HG03159 (cell line): ENCODE measurements around the gene CEP290.
"Not testable (repeated sequence)": the region's sequence is repeated elsewhere in the genome, so short reads cannot be mapped to it uniquely, and the experiment has no call there.

ENCODE experiments used
- ATAC-seq: cut with Tn5 transposase; IDR thresholded peaks from one replicate; pipeline ENCODE4 v1.9.1; 2021; ENCODE audit warnings: mild to moderate bottlenecking, moderate library complexity; ENCODE audit not compliant: unreplicated experiment

Gene CEP290

DNA sequence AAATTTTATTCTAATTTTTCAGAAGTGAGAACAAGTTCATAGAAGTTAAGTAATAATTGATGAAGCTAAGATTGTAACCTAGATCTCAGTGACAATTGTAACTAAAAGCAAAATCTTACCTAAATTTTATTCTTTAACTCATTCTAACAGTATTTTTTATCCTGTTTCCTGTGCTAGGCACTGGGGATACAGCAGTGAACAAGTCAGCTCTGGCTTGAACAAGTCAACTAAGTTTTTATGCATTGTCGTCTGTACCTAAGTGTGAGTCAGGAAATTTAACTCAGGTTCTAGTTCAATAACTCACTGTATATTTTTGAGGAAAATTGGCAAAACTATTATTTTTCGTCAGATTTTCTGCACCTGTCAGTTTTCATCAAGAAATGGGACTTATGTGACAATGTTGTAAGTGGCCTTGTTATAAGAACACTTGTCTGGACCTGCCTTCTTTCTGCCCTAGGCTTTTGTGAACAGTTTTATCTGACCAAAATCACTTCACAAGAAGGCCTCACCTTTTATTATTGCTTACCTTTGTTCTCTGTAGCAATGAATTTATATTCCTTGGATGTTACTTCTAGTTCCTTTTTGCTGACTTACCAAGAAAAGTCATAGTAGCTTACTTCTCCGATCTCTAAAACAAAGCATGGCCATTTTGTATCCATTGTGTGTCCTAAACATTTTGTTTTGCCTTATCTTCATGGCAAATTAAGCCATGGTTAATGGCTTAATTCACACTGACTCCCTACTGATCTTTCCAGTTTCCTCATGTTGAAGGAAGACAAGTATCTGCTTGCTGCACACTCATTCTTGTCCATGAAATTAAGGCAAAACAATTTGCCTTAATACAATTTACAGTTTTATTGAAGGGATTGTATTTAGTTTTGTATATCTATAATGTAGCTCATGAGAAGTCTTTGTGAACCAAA lies 2.9 kb upstream of the CEP290 start:
- ATAC-seq: no peak

DNA sequence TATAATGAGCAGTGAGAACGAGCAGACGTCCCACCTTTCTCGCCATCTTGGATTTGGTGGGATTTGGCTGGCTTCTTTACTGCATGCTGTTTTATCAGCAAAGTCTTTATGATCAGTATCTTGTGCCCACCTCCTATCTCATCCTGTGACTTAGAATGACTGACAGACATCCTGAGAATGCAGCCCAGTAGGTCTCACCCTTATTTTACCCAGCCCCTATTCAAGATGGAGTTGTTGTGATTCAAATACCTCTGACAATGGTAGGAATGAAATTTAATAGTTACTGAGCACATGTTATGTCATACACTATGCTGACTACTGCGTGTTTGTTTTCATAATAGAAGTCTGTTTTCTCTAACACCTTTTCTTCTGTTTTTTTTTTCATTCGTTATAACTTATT lies 2.1 kb upstream of the CEP290 start:
- ATAC-seq: no peak

DNA sequence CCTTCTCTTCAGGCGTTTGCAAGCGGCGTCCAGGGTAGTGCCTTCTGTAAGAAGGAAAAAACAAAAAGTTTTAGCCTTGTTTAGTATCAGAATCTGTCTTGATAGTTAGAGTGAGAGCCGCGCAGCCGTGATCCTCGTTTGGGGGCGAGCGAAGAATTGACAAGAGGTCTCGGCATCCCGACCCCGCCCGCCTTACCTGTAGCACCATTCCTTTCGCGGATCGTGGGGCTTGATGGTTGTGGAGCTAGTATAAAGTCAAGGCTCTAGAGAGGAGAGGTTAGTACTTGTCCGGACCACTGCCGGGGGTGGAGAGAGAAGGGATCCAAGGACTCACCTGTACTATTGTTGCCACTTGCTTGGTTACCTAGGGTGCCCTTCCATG lies 713 bp upstream of the CEP290 start:
- ATAC-seq: peak; percentile 8

DNA sequence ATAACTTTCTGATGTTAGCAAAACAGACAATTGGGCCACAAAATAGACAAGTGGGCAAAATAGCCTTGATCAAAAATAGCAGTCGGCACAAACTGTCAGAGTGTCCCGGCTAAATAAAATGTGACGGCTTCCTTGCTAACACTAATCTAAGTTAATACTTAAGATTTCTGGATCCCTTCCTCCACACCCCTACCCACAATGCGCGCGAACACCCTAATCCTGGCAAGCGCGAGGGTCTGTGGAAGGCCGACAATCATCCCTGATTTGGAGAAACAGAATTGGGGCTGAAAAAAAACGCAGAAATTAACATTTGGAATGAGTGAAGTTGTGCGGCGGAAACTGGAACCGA lies 489 bp downstream of the CEP290 start:
- no peak for ATAC-seq

DNA sequence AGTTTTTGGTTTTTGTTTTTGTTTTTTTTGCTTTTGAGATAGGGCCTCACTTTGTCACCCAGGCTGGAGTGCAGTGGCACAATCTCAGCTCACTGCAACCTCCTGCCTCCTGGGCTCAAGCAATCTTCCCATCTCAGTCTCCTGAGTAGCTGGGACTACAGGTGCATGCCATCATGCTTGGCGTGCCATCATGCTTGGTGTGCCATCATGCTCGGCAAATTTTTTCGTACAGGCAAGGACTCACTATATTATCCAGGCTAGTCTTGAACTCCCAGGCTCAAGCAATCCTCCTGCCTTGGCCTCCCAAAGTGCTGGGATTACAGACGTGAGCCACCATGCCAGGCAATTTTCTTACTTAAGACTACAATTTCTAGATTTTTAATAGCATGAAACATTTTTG lies 2.2 kb downstream of the CEP290 start:
- not testable (repeated sequence) for ATAC-seq

DNA sequence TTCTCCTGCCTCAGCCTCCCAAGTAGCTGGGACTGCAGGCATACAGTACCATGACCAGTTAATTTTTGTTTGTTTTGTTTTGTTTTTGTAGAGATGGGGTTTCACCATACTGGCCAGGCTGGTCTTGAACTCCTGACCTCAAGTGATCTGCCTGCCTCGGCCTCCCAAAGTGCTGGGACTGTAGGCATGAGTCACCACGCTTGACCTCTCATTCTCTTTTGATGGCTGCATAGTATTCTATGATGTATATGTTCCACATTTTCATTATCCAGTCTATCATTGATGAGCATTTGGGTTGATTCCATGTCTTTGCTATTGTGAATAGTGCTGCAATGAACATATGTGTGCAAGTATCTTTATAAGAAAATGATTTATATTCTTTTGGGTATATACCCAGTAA lies 8.7 kb downstream of the CEP290 start:
- ATAC-seq: not testable (repeated sequence)

DNA sequence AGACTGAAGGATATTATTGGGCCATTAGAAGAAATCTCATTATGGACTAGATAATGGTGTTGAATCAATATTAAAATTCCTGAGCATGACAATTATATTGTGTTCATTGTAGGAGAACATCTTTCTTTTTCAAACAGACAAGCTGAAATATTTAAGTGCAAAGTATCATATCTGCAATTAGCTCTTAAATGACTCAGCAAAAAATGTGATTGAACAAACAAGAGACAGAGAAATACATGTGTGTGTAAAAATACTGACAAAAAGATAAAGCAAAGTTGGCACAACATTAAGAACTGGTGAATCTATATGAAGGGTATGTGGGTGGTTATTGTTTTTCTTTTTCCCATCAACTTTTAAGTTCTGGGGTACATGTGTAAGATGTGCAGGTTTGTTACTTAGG lies 9.5 kb downstream of the CEP290 start:
- ATAC-seq: no peak

DNA sequence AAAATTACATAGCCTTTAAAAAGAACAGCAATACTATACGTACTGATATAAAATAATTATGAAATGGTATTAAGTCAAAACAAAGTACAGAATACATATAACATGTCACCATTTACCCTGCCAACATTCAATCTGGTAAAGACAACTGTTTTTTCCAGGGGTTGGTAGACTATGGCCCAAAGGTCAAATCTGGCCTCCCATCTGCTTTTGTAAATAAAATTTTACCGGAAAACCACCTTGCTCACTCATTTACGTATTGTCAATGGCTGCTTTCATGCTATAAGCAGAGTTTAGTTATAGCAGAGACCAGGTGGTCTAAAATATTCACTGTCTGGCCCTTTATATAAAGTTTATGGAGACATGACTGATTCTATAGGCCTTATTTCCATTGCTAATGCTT lies 14.0 kb downstream of the CEP290 start:
- no peak for ATAC-seq

DNA sequence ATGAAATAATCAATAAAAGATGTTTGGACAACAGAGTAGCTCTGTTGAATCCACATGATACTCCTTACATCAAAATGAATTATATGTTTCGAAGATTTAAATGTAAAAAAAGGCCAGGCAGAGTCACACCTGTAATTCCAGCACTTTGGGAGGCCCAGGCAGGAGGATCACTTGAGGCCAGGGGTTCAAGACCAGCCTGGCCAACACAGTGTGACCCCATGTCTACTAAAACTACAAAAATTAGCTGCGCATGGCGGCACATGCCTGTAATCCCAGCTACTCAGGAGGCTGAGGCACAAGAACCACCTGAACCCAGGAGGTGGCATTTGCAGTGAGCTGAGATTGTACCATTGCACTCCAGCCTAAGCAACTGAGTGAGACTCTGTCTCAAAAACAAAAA lies 14.8 kb downstream of the CEP290 start:
- no peak for ATAC-seq

DNA sequence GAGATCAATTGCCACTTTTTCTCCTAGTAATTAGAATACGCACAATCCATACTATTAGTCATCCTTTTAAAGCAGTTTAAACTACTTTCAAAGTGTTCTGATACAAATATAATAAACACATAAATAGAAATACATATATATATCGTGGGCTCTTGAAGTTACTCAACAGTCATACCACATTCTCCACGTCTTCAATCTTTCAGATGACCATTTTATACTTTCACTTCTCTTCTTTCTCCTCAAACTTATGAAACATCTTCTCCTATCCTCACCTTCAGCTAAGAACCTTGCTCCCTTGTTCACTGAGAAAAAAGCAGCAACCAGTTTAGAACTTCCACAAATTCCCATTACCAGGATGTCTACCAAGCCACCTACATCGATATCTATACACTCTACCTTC lies 19.2 kb downstream of the CEP290 start:
- no peak for ATAC-seq

DNA sequence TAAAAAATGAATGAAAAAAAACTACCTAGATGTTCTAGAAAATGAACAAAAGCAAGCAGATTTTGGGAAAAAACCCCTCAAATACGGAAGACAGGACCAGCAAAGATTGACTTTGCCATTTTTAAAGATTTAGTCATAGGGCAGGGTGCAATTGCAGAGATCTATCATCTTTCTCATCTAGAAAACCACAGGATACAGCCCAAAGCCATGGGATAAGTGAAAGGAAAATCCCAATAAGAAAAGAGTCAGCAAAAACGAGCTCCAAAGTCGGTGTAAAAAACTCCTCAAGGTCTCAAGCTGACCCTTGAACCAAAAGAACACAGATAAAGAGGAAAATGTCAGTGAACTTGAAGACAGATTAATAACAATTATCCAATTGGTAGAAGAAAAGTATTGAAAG lies 28.0 kb downstream of the CEP290 start:
- no peak for ATAC-seq

DNA sequence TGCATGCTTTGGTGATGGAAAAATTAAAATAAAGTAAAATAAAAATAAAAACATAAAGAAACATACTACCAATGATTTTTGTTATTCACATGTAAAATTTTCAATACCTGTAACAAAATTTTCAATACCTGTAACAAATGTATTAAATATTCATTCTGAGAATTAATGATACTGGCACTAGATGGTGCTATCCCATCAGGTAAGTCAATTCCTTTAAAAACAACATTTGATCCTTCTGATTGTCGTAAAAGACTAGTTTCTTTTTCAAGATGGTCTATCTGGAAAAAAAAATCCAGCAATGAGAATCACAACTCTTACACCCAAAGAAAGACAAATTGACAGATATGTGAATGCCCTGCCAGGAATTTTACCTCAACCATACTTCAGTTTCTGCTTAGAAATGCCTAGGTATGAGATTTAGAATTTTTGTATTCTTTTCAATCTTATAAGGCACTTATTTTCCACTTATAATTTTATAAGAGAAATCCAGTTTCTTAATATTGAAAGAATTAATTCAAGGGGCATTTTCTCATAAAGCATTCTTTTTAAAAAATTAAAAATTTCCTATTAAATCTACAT lies 30.7 kb downstream of the CEP290 start:
- ATAC-seq: no peak

DNA sequence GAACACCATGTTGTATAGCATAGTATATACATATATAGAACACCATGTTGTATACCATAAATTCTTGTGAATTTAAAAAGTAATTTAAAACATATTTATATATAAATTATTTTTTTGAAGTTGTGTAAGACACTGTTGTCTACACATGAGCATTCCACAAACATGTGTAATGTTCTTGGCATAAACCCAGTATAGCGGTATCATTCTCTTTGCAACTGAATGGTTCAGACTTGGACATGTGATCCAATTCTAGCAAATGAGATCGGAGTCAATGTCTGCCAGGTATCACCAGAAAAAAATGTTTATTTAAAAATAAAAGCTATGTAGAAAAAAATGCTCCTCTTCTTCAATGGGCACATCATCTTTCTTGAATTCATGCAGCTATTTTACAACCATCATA lies 33.9 kb downstream of the CEP290 start:
- no peak for ATAC-seq

DNA sequence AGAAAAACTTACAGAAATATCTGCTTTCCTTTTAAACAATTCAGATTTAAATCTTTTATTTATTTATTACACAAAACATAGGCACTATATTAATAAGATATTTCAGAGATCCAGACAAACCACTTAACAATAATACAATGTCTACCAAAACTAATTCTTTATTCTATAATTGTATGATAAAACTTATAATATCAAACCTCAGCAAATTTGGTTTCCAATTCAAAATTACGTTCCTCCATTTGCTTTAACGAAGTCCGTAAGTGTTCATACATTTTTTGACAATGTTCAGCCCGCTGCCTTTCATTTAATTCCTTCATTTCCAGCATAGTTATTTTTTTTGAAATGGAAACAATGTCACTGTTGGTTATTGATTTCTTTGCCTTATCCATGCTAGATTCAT lies 48.3 kb downstream of the CEP290 start:
- no peak for ATAC-seq

DNA sequence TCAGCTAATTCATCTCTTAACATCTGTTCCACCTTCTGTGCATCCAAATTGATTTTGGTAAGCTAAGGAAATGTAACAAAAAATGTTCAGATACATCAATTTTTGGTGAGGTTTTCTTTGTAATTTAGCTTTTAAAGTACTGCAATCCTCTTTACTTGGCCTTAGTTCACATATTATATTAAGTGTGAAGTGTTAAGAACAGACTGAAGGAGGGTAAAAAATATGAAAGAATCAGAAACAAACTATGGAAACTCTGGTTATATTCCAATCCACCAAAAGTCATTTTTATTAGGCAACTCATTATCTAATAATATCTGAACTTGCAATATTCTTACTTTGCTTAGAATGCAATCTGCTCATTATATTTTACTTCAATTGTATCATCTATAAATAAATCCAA lies 49.1 kb downstream of the CEP290 start:
- no peak for ATAC-seq

DNA sequence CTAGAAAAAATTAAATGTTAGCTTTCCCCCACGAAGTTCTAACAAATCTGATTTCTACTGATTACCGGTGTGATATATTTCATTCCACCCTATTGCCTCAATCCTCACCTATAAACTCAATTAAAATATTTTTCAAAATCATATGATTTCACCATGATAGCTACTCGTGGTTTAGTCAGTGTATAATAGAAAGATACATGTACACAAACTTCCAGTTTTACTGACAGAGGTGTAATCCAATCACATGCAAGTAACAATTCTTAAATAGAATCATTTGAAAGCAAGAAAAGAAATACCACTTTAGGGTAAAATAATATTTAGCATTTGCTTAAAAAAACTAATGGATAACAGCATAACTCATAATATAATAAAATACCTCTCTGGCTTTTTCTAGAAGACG lies 57.7 kb downstream of the CEP290 start:
- no peak for ATAC-seq

DNA sequence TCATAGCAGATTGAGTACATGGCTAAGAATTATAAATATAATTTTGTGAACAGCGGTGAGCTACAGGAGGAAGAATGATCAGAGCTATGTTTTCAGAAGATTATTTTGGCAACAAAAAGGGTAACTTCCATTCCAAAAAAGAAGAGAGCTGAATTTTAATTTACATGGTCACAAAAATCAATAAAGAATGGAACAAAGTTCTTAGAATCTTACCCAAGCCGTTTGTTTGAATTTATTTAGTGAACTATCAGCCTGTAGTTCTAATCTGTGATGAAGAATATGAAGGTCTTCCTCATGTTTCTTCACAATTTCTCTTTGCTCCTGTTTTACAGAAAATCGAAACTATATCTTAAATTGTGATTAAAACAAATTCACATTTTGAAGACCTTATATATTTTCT lies 58.3 kb downstream of the CEP290 start:
- no peak for ATAC-seq

DNA sequence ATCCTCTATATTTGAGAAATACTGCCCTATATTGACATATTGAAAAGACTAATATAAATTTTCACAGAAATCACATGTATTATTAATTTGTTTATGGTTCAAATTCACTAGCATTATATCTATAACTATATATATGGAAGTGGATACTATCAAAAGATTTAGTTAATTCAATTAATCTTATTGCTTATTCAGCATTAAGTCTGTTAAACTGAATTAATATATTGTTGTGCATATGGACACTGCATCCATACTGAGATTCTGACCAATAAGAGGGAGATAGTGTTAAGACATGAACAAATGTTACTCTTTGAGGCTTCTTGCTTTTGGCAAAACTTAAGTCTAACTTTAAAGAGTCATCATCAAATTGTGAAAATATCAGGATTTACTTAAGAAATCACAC lies 60.6 kb downstream of the CEP290 start:
- no peak for ATAC-seq

DNA sequence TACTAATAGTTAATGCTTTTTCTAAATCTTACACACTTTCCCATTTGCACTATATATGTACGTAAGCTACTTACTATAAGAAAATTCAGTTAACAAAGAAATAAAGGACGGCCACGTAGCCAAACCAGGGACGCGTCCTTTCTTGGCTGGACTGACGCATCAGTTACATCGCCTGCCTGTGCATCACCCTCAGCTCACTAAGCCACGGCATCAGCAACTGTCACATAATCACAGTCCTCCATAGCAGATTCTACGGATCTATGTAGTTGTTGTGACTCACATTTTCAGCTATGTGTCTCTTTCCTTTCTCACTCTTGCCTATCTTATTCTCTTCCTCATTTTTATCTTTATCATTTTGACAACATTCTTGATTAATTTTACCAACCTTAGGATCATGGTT lies 74.6 kb downstream of the CEP290 start:
- ATAC-seq: no peak

DNA sequence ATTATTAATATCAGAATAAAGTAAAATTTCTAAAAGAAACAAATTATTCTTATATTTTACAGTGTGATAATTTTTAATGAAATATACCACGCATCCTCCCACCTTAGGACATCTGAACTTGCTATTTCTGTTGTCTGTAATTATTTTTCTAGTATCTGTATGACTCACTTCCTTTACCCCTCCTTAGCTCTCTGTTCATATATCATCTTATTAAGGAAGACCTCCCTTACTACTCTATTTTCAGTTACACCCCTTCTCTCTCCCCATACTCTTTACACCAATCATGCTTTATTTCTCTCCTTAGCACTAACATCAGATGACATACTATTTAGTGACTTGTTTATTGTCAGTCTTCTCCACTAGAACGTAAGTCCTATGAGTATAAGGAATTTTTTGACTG lies 78.5 kb downstream of the CEP290 start:
- ATAC-seq: peak; percentile 89

DNA sequence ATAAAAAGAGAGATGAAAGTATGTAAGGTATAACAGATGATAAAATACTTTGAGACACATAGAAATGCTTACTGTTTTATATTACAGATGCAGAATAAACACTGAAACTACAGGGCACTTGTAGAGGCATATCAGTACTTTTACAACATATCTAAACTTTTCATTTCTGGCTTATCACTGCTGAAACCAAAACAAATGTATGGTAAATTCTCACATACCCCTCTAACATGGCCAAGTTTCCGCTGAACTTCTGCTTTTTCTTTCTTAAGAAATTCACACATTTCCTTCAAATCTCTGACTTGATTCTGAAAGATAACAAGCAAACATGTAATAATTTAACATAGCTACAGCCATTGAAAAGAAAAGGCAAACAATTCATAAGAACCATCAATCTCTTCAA lies 79.4 kb downstream of the CEP290 start:
- peak; percentile 73 for ATAC-seq

DNA sequence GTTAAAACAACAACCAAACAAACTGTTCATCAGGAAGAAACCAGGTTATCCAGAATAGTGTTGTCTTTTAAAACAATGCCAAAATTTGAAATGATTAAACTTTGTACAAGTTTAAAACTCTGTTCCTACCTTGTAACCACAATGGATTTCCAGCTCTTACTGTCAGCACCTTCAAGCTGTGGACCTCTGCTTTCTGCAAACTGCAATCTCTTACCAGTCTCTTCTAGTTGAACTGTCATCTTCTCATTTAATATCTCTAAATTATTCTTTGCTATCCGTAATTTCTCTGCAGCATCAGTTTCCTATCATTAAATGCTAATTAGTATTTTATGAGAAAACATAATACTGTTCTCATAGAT lies 83.2 kb downstream of the CEP290 start:
- no peak for ATAC-seq
